NCI-H1092 treated with DMSO at 0.1 percent for 48 hours (cell line): ENCODE results near the gene MRPS23.

Source experiments
- DNase-seq: peaks from one replicate; lab custom pipeline; 2025; lab: John Stamatoyannopoulos, UW

Gene MRPS23

DNA sequence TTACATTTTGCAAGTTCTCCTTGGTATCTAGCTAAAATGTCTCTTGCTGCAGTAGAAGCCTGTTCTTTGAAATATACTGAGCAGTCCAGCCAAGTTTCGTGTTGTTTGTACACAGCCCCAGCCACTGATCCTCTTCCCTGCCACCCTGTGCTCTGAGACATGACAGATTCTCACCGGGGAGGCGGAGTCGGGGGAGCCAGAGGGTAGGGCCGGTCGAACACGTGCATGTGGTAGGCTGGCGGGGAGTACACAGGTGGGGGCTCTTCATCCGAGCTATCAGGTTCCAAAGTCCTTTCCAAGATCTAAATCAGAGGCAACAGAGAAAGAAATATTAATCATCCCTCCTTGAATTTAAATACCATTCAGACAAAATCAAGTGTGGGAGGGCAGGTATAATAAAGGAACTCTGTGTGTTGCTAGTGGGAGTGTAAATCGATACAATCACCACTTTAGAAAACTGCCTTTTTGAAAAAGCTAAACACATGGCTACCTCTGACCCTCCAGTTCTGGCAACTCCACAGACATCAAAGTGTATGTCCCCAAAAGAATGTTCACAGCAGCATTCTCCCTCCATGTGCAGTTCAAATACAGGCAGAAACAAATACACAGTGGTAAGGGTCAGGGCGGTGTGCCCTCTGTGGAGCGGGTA is 29.7 kb upstream of the MRPS23 start:
- no peak for DNase-seq

DNA sequence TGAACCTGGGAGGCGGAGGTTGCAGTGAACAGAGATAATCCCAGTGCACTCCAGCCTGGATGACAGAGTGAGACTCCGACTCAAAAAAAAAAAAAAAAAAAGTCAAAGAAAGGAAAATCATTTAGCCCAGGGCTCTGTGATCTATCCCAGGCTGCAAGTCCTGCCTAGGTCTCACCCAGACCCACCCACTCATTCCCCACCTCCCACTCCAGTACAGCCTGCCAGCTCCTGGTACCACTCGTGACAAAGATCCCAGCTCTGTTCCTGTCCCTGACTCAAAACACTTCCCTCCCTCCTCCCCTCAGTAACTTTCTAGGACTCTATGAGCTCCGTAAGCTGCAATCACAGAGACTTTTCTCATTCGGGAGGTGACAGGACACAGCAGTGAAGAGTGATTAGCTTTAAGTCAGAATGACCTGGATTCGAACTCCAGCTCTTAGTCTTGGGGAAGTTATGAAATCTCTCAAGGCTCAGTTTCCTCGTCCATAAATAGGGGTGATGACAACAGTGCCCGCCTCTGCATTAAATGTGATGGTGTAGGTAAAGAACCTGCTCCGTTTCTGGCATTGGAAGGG is 28.0 kb upstream of the MRPS23 start:
- no peak for DNase-seq

DNA sequence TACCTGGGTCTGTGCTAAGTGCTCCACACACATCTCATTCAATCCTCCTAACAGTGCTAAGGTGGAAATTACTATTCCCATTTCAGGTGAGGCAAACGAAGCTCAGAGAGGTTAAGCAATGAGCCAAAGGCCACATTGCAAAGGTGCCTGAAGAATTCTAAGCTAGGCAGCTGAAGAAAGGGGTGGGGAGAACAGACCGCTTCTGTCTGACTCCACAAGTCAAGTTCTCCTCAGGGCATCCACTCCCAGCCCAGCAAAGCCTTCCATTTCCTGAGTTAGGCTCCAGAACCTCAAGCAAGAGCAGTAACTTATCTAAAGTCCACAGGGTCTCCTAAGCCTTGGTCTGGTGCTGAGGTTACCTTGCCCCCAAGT is 27.0 kb upstream of the MRPS23 start:
- no peak for DNase-seq

DNA sequence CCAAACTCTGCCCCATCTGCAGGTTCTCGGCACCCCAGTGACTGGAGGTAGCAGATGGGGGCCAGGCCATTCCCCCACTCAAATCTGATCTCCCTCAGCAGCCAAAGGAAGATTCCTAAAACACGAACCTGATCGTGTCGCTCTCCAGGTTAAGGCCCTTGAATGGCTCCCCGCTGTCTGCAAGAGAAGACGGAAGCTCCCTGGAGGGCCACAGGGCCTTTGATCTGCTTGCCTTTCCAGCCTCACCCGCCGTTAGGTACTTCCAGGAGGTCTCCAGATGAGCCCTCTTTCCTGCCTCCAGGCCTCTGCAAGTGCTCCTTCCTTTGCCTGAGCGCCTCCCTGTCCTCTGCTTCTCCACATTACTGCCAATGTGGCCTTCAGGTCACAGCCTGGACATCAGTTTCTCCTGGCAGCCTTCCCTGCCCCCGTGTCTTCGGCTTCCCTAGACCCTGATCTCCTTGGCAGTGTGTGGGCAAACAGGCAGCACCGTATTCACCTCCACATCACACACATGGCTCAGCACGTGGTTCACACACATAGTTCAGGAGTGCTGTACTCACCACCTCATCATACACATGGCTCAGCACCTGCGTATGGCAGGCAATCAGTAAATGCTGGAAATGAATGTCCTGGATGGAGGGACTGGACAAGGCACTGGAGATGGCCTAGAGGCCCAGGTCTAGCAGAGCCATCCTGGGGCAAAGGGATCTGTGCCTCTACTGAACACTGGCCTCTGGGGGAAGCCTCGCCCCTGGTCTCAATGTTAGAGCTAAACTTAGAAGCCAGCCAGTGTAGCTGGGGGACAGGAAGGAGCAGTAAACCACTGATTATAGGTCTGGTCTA is 26.4 kb upstream of the MRPS23 start:
- no peak for DNase-seq

DNA sequence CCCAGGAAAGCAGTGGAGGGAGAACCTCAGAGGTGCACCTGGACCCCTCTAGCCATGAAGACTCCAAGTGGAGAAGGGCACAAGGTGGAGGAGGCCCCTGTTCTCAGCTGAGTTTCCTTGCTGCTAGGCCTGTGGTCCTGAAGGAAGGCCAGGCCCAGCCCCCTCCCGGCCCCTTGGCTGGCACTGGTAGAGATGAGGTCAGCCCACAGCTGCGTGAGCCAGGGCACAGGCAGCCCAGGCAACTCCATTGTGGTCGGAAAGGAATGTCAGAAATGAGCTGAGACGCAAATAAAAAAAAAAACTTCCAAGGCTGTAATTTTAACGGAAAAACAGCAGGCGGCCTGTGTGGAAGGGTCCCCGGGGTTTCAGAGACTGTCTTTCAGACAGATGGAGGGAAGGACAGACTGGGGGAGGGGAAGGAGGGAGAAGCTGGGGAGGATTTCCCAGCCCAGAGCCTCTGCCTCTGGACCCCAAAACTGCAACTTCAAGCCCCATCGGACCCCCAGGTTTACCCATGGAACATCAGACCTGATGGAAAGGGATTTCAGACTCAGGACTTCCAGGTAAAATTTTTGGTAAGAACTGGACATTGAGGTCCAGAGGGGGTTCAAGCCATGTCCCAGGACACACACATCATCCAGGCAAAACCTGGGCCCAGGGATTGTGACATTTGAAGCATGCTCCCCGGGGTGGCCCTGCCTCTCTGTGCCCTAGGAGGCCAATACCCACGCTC is 25.6 kb upstream of the MRPS23 start:
- DNase-seq, result no peak

DNA sequence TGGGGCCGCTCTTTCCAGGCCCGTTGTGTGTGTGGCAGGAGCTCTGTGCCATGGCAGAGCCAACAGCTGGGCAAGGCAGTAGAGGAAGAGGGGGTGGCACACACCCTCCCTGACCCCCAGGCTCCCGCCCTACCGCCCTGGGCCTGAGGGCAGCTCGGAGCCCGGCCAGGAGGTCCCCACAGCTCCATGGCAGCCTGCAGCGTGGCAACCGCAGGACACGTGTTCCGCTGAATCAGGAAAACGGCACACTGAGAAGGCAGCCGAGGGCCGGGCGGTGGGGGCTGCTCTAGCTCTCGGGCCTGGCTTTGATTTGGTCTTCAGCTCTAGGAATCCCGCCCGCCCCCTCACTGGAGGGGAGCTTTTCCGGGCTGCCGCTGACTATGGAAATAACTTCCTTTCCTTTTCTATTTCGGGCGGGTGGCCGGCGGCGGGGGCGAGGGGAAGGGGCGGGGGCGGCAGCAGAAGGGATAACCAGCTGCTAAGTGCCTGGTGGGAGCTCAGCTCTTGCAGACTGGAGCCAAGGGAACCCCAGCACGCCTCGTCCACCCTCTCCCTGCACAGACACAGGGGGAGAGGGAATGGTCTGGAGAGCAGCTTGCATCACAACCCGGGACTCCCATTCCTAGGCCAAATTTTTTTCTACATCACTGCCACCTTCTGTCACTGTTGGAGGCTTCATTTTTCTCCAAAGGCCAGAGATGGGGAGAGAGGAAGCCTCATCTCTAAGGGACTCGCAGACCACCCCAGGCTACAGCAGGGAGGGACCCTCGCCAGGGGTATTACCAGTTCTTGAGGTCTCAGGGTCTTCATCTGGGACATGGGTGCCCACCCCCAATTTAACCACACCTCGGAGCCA is 24.8 kb upstream of the MRPS23 start:
- no peak for DNase-seq

DNA sequence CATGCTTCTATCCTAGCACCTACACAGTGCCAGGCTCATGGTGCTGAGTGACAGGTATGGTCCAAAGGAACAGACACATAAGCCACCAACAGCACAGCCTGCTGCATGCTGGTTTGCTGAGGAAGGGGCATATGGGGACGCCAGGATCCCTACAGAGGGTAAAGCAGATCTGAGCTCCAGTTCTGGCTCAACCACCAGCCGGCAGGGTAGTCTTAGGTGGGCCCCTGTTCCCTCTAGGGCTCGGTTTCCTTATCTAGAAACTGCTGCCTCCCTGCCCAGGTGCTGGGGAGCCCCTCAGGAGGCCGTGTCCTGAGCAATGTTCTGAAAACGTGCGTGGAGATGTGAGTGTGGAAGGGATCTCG is 24.2 kb upstream of the MRPS23 start:
- DNase-seq, result no peak

DNA sequence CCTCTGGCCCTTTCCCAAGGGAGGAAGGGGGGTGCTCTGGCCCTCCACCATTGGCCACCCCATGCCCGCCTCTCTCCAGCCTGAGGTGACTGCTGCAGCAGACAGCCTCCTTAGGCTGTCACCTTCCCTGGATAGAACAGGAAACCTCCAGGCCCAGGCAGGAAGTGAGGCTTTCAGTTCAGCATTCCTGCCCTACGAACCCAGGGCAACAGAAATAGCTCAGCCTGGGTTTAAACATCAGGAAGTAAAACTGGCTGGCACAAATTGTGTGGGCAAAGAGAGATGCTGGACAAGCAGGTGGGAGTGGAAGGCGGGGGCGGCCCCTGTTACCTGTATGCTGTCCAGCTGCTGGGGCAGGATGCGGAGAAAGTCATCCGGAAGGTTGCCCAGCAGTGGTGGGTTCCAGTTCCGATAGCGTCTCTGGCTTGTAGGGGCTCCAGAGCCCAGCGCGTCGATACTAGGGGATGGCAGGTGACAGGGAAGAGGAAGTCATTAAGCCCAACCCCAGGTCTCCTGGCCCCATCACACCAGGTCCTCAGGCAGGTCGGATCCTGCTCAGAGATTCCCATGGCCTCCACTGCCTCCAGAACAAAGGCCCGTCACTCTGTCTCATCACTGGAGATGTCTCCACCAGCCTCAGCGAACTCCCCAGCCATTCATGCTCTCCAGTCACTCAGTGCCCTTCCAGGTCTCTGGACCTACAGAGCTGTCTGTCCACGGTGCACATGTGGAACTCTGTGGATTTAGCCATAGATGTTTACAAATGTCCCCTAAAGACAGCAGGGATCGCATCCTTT is 23.6 kb upstream of the MRPS23 start:
- DNase-seq, result no peak

DNA sequence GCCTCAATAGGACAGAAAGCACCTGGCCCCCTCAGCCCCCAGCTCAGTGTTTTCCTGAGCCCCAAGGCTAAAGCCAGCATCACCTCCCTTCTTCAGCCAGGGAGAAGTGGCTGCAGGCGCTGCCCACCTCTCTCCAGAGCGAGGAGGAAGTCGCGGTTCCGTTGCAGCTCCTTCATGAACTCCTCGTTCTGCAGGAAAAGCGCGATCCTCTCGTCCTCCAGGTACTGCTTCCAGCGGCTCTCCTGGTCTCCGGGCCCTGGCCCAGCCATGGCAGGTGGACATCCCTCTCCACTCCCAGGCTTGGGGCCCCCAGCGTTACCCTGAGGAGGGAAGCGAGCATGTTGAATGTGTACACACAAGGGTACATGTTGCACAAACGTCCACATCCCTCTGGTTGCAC is 22.7 kb upstream of the MRPS23 start:
- DNase-seq, result no peak

DNA sequence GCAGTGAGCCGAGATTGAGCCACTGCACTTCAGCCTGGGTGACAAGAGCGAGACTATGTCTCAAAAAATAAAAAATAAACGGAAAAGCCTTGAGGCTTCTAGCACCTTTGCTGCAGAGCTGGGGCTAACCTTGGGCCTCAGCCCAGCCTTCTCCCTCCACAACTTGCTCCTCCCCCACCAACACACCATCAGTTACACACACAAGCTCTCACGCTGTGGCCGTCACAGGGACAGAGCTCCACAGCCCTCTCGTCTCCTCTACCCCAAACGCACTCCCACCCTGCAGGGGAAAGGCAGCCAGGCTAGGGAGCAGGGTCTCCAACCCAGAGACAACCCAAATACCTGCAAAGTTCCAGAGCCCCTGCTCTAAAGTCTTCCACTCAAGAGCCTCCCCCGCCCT is 22.0 kb upstream of the MRPS23 start:
- DNase-seq, result no peak

DNA sequence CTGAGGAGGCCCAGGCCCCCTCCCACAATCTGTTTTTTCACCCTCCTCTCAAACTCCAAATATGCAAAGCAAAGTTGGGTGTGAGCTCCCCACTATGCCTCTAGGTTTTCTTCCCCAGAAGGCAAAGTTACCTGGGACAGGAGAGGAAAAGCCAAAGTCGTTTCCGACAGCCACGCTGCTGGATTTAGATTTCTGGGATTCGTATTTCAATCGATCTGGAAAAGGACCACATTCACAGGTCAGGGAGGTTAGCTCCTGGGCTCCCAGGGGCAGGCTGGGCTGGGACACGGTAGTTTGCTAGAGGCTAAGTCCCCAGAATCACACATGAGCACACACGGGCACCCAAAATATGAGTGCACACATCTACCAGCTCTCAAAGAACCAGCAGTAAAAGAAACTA is 21.3 kb upstream of the MRPS23 start:
- DNase-seq, result no peak

DNA sequence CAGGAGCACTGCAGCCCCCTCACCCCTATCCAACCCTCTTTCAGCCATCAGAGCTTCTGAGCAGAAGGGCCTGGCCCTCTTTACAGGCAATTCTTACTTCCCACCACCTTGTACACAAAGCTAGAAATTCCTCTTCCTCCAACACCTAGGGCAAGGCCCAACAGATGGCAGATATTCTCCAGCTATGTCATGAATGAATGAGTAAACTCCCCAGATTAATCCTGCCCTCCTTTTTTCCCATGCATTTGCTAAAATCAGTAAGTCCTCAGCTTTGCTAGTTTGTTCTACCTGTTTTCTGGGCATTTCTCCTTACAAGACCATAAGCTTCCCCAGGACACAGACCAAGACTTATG is 20.4 kb upstream of the MRPS23 start:
- DNase-seq, result no peak

DNA sequence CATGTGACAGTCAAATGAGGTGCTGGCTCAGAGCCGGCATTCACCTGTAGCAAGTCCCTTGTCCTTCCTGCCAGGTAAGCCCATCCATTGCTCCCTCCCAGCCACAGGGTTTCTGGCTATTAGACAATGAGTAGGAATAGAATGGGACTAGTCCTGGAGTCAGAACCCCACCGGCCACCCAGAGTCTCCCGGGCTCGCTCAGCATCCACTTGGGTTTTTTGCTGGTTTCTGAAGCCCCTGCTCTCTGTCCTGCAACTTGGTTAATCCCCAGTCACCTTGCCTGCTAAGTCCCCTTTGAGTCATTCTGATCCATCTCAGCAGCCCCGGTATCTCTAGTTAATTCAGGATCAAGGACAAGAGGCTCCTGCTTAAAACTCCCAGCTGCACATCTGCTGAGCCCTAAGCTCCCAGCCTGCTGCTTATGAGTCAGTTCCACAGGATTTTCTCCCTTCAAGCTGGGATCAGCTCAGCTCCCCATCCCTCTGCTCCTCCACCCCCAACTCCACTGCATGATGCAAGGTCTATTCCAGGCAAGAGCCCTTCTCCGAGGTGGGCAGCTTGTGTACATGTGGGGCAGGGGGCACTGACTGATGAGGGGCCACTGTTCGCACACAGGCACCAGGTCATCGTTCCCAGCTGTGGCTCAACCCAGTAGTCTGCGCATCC is 19.9 kb upstream of the MRPS23 start:
- no peak for DNase-seq

DNA sequence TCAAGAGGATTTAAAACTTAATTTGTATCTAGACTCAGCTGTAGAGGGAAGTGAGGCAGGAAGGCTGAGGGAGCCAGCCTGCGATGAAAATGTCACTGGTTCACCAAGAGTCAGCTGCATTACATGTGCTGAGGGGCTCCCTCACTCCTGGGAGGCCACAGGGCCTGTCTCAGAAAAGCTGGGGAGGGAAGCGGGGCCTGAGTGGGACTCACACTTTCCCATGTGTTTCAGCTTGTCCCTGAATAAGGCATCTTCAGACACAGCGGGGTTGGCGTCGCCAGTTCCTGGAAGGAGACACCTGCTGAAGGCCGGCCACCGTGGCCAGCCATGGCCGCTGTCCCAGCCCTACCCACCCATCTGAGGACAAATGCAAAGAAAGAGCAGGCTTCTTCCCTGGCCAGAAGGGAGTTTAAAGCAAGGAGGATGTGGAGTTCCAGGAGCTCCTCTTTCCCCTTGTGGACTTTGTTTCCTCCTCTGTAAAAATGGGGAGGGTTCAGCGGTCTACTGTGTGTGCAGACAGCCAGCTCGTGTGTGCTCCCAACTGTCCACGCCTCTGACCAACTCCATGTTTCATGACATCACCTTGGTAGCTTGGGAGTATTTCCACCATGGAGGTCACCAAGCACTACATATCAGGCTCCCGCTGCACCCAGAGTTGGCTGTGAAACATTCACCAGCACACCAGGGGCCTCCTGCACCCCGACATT is 19.2 kb upstream of the MRPS23 start:
- DNase-seq, result no peak

DNA sequence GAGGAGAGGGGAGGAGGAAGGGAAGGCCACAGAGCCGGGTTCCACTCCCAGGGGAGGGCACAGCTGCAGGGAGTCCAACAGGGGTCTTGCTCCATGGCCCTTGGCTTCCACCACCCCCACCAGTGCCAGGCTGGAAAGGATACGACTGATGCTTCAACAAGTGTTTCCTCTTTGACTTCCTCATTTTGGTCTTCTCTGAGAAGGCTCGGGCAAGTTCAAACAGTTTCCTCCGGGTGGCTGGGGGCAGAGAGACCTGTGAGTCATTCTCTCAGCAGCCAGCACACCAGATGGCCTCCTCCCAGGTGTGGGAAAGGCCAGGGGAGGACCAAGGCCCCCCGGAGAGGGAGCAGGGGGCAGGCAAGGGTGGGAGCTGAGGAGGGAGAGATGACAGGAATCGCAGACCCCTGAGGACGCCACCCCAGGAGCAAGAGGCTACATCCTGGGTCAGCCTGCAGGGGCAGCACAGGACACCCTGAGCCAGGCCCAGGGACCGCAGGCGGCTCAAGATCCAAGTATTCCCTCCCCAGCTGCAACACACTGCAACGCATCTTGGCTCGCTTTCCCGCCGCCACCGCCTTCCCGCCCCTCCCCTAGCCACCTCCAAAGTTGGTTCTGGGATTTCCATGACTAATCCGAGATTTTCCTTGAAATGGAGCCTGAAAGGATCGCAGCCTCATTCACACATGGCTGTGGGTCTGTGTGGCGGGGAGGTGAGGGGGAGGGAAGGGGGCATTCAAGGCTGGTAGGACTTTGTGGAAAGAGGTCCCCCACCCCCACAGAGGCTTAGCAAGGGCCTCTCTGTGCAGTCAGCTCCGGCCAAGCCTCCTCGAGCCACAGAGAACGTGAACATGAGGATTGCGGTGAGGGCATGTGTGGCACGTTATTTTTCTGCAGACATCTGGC is 18.4 kb upstream of the MRPS23 start:
- no peak for DNase-seq

DNA sequence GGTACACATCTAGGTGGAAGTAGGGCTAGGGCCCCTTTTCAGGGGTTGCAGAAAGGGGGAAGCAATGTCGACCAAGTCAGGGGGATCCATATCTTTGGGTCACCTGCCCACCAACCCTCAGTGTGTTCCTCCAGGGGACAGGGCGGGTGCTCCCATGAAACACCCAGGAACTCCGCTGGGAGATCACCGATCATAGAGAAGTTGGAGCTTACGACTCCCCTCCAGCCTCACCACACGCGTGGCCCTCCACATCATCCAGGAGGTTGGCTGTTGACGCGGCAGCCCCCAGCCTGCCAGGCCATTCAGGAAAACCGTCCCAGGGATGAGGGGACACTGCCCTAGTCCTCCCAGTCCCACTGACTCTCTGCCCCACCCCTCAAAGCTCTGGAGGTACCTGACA is 17.3 kb upstream of the MRPS23 start:
- no peak for DNase-seq

DNA sequence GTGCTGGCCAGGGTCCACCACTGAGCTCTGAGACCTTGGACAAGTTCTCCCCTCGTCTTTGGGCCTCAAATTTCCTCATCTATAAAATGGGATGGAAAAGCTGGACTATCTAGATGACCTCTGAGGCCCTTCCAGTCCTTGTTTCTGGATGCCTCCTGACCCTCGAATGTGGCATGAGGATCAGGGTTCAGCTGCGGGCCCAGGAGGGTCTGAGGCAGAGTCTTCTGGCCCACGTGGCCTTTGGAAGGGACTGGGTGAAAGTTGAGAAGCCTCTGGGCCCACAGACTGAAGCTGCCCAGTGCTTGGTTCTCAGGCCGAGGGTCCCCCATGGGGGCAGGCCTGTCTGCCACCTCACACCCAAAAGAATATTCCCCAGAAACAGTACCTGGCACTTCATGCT is 16.9 kb upstream of the MRPS23 start:
- no peak for DNase-seq

DNA sequence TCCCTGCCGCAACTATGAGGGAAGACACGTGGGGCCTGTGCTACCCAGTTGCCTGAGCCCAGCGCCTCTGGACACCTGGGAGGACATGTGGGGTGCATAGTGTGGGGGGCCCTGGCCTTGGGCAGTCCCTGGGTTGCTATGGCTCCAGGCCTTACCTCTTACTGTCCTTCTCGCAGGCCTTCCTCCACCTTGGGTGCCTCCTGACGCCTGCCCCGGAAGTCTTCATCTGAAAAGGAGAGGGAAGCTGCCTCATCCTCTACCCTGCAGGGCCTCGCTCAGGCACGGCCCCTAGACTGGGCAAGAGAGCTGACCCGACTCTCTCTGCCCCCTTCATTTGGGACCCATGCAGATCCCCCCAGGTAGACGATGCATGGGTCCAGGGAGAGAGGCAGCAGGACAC is 16.5 kb upstream of the MRPS23 start:
- no peak for DNase-seq

DNA sequence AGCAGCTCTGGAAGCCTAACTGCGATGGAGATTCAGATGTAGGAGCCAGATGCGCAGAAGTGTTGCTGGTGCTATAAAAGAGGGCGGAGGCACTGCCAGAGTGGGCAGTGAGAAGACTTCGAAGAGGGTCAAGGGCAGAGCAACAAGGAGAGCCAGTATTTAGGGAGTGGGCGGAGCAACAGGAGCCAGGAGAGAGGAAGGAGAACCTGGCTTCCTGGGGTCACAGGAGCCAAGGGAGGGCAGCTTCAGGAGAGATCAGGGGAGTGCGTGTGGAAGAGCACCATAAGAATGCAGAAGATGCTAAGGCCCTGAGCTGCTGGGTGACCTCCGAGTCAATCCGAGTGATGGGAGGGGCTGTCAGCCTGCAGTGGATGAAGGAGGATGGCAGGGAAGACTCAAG is 14.4 kb upstream of the MRPS23 start:
- DNase-seq, result no peak
